GM19395 (cell line): ENCODE data around the gene HOXD11.

ENCODE experiments used
- ATAC-seq: cut with Tn5 transposase; IDR thresholded peaks from one replicate; pipeline ENCODE4 v1.9.1; 2021; ENCODE audit warnings: mild to moderate bottlenecking, moderate library complexity; ENCODE audit not compliant: unreplicated experiment

The HOXD11 gene

DNA sequence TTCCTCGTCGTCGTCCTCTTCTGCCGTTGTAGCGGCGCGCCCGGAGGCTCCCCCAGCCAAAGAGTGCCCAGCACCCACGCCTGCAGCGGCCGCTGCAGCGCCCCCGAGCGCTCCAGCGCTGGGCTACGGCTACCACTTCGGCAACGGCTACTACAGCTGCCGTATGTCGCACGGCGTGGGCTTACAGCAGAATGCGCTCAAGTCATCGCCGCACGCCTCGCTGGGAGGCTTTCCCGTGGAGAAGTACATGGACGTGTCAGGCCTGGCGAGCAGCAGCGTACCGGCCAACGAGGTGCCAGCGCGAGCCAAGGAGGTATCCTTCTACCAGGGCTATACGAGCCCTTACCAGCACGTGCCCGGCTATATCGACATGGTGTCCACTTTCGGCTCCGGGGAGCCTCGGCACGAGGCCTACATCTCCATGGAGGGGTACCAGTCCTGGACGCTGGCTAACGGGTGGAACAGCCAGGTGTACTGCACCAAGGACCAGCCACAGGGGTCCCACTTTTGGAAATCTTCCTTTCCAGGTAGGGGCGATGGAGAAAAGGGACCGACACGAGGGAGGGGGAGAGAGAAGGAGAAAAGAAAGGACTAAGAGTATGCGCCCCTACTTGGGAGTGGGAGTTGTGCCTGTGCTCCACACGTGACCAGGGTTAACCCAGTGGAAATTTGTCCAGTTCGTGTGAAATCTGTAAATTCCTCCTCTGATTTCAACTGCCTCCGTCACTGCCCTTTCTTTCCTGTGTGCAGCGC is 13.8 kb upstream of the HOXD11 start:
- ATAC-seq: no peak

- ATAC-seq: no peak
Measured at GRCh38 chr2:176093898-176094249, 13.2 kb upstream of the HOXD11 start.

- ATAC-seq: no peak
Measured at GRCh38 chr2:176094349-176094748, 12.7 kb upstream of the HOXD11 start.

DNA sequence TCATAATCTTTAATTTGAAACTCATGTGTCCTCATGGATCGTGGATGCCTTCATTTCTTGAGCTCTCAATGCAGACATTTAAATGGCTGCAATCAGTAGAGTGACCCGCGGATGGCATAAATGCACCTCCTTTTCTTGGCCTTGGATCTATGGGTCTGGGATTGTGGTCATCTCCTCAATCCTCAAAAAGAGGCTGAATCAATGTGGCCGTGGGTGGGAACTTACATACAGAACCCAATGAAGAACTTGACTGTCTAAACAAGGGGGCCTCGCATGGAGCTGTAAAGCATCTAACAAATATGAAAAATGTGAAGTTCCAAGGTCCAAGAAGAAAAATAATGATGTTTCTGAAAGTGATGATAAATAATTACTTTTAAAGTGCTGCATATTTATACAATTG is 11.7 kb upstream of the HOXD11 start:
- ATAC-seq: no peak

DNA sequence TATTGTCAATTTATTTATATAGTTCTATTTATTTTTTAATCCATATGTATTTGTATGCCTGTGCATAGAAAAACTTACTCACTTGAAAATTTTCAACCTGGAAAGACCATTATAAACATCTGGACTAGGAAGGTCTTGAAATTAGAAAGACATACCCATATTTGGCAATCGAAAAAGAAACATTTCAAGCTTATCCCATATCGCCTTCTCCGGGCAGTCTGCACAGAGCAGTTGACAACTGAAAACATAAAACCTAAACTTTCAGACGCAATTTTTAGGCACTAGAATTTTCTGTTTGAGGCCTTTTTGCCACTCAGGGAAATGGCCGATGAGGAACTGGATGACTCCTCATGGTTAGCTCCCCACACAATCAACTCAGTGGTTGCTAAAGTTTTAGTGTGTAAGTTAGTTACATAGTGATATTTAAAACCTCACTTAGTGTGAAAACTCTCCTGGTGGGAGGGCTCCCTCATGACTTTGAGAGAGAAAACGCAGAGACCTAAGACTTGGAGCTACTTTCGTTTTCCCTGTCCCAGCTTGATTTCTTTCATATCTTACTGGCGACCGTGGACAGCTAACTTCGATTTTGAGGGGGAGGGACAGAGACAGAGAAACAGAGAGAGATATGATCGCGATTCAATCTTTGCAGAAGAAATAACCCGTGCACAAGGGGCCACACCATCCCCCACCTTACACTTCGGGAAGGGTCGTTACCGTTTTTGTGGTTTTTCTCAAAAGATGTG is 10.7 kb upstream of the HOXD11 start:
- no peak for ATAC-seq

- peak; percentile 88 for ATAC-seq
Measured at GRCh38 chr2:176096986-176097819, 9.9 kb upstream of the HOXD11 start.

DNA sequence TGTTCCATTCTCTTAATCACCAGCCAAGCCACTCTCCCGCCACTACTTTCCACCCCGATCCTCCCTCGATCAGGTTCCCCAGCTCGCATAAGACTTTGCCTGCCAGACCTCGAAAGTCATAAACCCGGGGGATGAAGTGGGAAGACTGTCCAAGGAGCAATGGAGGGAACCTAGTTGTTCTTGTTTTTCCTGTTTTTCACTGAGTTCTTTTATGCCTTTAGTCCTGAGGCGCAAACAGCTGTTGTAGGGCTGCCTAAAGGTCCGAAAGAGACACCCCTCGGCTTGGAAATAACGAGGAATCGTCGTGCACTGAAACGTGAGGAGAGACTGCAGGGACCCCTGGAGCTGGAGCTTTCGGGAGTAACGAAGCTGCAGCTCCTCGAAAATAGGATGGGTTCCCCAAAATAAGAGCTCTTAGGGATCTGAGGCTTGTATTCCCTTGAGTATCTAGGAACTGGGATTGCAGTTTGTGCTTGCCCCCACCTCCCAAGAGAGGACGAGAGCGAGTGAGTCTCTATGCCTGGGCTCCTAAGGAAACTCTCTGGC is 9.2 kb upstream of the HOXD11 start:
- ATAC-seq: no peak

- ATAC-seq: no peak
Measured at GRCh38 chr2:176098366-176099158, 8.5 kb upstream of the HOXD11 start.

DNA sequence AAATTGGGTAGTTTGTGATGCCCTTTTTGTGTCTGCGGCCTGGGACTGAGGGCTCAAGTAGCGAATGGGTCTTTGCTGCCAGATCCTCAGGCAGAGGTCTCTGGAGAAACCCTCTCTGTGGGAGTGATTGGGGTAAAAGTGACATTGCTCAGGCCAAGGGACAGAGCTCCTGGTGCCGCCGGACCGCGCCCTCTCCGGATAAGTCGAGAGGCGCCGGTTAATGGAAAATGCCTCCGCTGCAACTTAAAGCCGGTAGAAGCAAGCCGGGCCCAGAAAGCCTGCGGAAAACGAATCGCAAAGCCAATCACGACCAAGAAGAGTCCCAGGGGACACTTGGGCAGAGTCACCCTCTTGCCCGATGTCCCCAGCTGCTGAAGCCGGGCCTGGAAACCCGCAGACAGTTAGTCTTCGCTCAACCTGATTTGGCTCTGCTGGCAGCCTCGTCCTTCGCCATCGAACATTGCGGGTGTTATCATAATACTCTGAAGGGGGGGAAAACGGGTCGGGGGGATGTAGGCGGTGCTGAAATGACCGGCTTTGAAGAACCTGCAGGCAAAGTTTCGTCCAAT is 7.8 kb upstream of the HOXD11 start:
- ATAC-seq: no peak

DNA sequence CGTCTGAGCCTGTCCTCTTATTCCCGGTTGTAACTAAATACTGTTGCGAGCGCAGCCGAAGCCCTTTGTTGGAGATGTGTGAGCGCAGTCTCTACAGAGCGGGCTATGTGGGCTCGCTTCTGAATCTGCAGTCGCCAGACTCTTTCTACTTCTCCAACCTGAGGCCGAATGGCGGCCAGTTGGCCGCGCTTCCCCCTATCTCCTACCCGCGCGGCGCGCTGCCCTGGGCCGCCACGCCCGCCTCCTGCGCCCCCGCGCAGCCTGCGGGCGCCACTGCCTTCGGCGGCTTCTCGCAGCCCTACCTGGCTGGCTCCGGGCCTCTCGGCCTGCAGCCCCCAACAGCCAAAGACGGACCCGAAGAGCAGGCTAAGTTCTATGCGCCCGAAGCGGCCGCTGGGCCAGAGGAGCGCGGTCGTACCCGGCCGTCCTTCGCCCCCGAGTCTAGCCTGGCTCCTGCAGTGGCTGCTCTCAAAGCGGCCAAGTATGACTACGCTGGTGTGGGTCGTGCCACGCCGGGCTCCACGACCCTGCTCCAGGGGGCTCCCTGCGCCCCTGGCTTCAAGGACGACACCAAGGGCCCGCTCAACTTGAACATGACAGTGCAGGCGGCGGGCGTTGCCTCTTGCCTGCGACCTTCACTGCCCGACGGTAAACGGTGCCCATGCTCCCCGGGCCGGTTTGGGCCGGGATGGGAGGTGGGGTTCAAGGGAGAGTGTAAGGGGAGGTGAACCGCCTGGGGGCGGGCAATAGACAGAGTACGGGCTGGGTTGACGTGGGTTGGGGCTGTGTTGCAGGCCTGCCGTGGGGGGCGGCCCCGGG is 7.1 kb upstream of the HOXD11 start, which contains the start of gene HOXD12:
Gene HOXD12 (plus strand): TSS at position 68 of the 819 bp plus-strand sequence. CDS start 7 bp downstream, at position 75.
- ATAC-seq: no peak

DNA sequence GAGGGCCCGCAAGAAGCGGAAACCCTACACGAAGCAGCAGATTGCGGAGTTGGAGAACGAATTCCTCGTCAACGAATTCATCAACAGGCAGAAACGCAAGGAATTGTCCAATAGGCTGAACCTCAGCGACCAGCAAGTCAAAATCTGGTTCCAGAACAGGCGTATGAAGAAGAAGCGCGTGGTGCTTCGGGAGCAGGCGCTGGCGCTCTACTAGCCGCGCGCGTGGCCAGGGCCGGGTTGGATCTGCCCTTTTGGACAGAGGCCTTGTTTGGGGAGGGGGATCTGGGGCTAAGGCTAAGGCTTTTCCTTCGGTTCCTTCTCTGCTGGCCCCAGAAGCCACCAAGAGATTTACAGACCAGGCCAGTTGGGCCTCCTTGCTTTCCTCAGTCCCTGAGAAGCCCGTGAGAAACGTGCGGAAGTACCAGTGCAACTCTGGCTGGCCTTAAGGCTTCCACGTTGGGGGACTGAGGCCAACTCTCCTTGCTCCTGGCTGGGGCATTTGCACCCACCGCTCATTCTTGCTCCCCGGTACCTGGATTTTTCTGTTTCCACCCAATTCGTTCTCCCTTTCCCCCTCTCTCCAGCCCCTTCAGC is 6.4 kb upstream of the HOXD11 start:
- ATAC-seq: no peak

DNA sequence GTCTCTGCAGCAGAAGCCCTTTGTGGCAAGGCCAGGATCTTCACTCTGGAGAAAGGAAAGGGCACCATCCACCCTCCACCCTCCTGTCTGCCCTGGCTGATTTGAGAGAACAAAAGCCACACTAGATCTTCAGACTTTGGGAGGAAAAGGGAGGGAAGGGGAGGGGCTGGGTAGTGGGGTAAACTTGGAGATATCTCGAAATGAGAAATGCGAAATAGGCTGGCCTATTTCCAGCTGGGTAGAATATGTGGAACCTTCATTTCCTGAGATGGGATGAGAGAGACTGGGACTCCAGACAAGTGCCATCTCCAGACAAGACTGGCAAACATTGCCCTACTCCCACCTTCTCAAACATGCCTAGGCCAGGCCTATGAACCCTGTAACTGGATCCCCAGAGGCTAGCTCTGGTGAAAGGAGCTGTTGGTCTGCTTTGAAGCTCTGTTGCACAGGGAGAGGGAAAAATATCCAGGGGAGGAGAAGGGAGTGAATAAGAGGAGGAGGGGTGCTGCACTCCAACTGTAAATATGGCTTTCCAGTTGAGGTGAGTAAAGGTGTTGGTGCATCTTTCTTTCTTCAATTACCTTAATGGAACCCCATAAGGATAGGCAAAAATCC is 5.8 kb upstream of the HOXD11 start:
- ATAC-seq: no peak

DNA sequence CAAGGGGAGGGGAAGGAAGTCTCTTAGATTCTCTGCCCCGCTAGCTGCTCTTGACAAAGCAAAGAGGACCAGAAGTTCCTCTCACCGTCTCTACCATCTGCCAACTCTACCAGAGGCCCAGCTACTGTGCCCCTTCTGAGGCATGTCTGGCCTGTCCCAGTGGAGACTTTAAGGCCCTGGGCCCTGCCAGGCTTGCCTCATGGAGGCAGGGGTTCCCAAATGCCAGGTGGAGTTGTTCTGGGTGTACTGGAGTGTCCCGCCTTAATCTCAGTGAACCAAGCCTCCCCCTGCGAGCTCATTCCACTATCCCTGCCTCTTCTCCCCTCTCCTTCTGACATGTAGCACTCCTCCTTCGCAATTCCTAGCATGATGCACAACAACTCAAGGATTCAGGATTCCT is 5.2 kb upstream of the HOXD11 start:
- no peak for ATAC-seq

GRCh38 chr2:176102309-176102866 is 4.7 kb upstream of the HOXD11 start:
- ATAC-seq: no peak

DNA sequence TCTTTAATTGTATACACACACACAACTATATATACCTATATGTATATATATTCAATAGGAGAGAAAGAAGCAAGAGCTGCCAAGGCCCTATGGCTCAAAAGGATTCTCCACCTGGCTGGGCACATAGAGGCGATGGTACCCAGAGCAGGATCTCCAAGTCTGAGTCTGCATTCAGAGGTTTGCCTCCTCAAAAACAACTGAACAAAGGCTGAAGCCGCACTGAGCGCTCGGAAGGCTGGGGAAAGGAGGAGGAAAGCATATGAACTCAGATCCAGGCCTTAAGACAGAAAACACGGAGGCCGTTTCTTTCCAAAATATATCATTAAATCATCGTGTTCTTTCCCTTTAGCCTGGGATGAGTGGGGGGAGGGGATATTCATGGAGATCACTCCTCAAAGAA is 3.9 kb upstream of the HOXD11 start:
- no peak for ATAC-seq

GRCh38 chr2:176103742-176104315 is 3.3 kb upstream of the HOXD11 start:
- no peak for ATAC-seq

DNA sequence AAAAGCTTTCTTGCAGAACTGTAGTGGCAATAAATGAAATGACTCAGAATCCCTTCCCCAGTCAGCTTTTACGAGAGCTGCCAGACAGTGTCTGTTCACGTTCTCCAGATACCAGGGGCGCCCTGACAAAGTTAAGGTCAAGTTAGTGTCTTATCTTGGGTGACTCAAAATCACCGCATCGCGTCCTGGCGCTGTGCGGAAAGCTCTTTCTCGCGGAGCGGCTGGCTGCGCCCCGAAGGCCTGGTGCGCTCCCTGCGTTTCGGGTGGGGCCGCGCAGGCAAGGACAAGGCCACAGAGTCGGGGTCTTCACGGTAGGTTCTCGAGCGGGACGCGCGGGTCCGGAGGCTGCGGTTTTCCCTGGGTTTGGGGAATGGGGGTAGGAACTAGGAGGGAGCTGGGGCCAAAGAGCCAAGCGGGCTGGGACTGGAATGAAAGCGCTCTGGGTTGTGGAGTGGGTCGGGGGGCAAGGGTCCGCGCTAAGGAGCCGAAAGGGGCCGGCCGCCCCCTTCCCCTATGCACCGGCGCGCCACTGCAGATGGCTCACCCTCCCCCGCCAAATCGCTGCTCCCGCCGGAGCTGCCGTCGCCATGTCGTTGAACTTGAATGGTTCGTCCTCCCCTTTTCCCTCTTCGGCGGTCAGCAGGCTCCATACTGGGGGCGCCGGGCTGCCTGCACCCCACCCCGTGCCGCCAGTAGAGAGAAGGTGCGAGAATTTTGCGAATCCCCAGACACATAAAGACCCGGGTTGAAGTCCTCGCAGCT is 2.6 kb upstream of the HOXD11 start:
- no peak for ATAC-seq
